Lower leg skin (tissue), 3 donors: ENCODE data around the gene LRFN2.

Experiments used
- POLR2A ChIP-seq, 2 donors: fragments of 450-650 bp; IDR thresholded peaks; one replicate each; pipeline ENCODE4 v1.6.1; 2016 to 2017; ENCODE audit warnings: antibody characterized with exemption in 2 of 2, mild to moderate bottlenecking in 1 of 2, moderate library complexity in 1 of 2
- TF ChIP-seq, protein P1 (sequence below), 3 donors: fragments of 450-650 bp; IDR thresholded peaks; one replicate each; pipeline ENCODE4 v1.5.1; 2016; ENCODE audit warnings: antibody characterized with exemption in 3 of 3, mild to moderate bottlenecking in 3 of 3, moderate library complexity in 2 of 3

DNA sequence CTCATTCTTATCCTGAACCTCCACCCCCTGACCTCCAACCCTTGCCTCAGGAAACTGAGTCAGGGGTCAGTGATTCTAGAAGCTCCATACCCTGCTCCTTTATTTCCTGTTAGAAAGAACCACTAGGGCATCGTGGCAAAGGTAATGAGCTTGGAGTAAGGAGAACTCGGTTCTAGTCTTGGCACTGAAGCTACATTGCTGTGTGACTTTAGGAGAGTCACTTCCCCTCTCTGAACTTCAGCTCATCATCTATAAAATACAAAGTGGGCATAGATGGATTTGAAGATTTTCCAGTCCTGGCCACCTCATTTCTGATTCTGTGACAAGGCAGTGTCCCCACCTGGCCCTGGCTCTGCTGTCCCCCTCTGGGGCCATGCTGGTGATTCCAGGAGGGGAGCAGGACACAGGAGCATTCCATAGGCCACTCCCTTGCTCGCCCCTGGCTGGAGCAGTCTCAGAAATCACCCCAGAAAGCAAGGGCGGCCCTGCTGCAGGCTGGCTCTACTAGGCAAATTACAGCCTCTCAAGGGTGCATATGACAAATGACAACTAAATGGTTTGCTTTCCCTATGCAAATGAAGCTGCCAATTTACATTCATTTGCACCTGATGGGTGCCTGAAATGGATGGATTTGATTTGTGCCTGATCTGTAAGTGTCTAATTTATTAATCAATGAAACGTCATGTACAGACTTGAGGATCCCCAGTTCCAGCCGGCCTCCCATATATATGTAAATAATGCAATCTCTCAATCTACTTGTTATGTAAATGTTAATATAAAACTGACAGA, 62.2 kb downstream of the LRFN2 start:
- TF ChIP-seq, protein P1, sequence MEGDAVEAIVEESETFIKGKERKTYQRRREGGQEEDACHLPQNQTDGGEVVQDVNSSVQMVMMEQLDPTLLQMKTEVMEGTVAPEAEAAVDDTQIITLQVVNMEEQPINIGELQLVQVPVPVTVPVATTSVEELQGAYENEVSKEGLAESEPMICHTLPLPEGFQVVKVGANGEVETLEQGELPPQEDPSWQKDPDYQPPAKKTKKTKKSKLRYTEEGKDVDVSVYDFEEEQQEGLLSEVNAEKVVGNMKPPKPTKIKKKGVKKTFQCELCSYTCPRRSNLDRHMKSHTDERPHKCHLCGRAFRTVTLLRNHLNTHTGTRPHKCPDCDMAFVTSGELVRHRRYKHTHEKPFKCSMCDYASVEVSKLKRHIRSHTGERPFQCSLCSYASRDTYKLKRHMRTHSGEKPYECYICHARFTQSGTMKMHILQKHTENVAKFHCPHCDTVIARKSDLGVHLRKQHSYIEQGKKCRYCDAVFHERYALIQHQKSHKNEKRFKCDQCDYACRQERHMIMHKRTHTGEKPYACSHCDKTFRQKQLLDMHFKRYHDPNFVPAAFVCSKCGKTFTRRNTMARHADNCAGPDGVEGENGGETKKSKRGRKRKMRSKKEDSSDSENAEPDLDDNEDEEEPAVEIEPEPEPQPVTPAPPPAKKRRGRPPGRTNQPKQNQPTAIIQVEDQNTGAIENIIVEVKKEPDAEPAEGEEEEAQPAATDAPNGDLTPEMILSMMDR (IDR thresholded peaks at IDR 0.05): no peak
- TF ChIP-seq POLR2A (IDR thresholded peaks at IDR 0.05): no peak
